HepG2 (cell line): ENCODE measurements around the gene GRB7. TPM values are rescaled to one million over a fixed set of nuclear protein-coding genes. Genes with fewer than 3 reads are reported as not detected.

Experiments
- HMG20A ChIP-seq: IDR thresholded peaks from 2 replicates; pipeline ENCODE4 v1.6.1; 2016; ENCODE audit warnings: borderline replicate concordance
- KLF6 ChIP-seq: IDR thresholded peaks from 2 replicates; pipeline ENCODE4 v1.8.0; 2016; ENCODE audit warnings: missing biosample characterization, missing genetic modification reagents
- ONECUT2 ChIP-seq: sonication (generic); formaldehyde crosslinking; IDR thresholded peaks from 2 replicates; pipeline ENCODE4 v1.4.0; 2020; ENCODE audit warnings: missing genetic modification reagents
- TRIM24 ChIP-seq: sonication (generic); formaldehyde crosslinking; IDR thresholded peaks from 2 replicates; pipeline ENCODE4 v1.8.0; 2022; ENCODE audit warnings: mild to moderate bottlenecking, missing genetic modification reagents
- ZFP90 ChIP-seq: sonication (generic); formaldehyde crosslinking; IDR thresholded peaks from 2 replicates; pipeline ENCODE4 v1.8.0; 2022; ENCODE audit warnings: missing genetic modification reagents, mild to moderate bottlenecking, inconsistent platforms, borderline replicate concordance
- ZNF256 ChIP-seq: sonication (generic); formaldehyde crosslinking; conservative IDR thresholded peaks from 2 replicates; pipeline ENCODE4 v1.4.0; 2020; ENCODE audit warnings: missing genetic modification reagents
- ZNF350 ChIP-seq: sonication (generic); formaldehyde crosslinking; IDR thresholded peaks from 2 replicates; pipeline ENCODE4 v1.4.0; 2020; ENCODE audit warnings: mild to moderate bottlenecking, low read depth, missing genetic modification reagents, borderline replicate concordance
- ZNF367 ChIP-seq: sonication (generic); formaldehyde crosslinking; IDR thresholded peaks from 2 replicates; pipeline ENCODE4 v1.4.0; 2020; ENCODE audit warnings: missing genetic modification reagents, borderline replicate concordance
- ZNF569 ChIP-seq: sonication (generic); formaldehyde crosslinking; IDR thresholded peaks from 2 replicates; pipeline ENCODE4 v1.5.0; 2020; ENCODE audit warnings: mild to moderate bottlenecking, missing genetic modification reagents, moderate library complexity, borderline replicate concordance
- polyA plus RNA-seq, 8 experiments: library from polyadenylated mRNA; depleted of rRNA in 3 of 8; stranded (reverse) in 7 of 8; unstranded in 1 of 8; fragments of >200 nt; fragmentation: Illumina TruSeq in 4 of 8; extraction: Trizol in 4 of 8; gene quantifications; 2 replicates each; pipeline versions ENCODE4 v1.2.1 to v1.2.3, GENCODE V29; 2011 to 2016; ENCODE audit warnings: low read depth in 4 of 8, missing spikeins in 1 of 8, mixed read lengths in 1 of 8; ENCODE audit not compliant: insufficient read depth in 1 of 8
- total RNA-seq, 5 experiments: library from RNA; depleted of rRNA; stranded (reverse); fragments of >200 nt; fragmentation: Illumina TruSeq; extraction: Trizol; gene quantifications; 2 replicates each; pipeline ENCODE4 v1.2.3, GENCODE V29; 2016; ENCODE audit warnings: low read depth in 1 of 5
- TF ChIP-seq, protein P1 (sequence below): sonication (generic); formaldehyde crosslinking; IDR thresholded peaks from 2 replicates; pipeline ENCODE4 v1.4.0; 2020; ENCODE audit warnings: missing genetic modification reagents, borderline replicate concordance
- TF ChIP-seq, protein P2 (sequence below): sonication (generic); formaldehyde crosslinking; IDR thresholded peaks from 2 replicates; pipeline ENCODE4 v1.4.0; 2020; ENCODE audit warnings: low read depth, mild to moderate bottlenecking, missing genetic modification reagents
- TF ChIP-seq, protein P3 (sequence below): sonication (generic); formaldehyde crosslinking; IDR thresholded peaks from 2 replicates; pipeline ENCODE4 v1.8.0; 2022; ENCODE audit warnings: mild to moderate bottlenecking, missing genetic modification reagents, borderline replicate concordance
- TF ChIP-seq, protein P4 (sequence below): sonication (generic); formaldehyde crosslinking; IDR thresholded peaks from 2 replicates; pipeline ENCODE4 v1.8.1; 2023; ENCODE audit warnings: mild to moderate bottlenecking, inconsistent platforms, moderate library complexity, missing genetic modification reagents, borderline replicate concordance
- TF ChIP-seq, protein P5 (sequence below): IDR thresholded peaks from 2 replicates; pipeline ENCODE4 v1.6.1; 2012; ENCODE audit warnings: low read length, improper control_type of control experiment

GRB7 gene
- total and polyA plus RNA-seq, 2 of the 13 experiments (the other 11 are each of a cell fraction or from before 2014, with no cell fraction given), result 60.2 to 77.7 TPM

DNA sequence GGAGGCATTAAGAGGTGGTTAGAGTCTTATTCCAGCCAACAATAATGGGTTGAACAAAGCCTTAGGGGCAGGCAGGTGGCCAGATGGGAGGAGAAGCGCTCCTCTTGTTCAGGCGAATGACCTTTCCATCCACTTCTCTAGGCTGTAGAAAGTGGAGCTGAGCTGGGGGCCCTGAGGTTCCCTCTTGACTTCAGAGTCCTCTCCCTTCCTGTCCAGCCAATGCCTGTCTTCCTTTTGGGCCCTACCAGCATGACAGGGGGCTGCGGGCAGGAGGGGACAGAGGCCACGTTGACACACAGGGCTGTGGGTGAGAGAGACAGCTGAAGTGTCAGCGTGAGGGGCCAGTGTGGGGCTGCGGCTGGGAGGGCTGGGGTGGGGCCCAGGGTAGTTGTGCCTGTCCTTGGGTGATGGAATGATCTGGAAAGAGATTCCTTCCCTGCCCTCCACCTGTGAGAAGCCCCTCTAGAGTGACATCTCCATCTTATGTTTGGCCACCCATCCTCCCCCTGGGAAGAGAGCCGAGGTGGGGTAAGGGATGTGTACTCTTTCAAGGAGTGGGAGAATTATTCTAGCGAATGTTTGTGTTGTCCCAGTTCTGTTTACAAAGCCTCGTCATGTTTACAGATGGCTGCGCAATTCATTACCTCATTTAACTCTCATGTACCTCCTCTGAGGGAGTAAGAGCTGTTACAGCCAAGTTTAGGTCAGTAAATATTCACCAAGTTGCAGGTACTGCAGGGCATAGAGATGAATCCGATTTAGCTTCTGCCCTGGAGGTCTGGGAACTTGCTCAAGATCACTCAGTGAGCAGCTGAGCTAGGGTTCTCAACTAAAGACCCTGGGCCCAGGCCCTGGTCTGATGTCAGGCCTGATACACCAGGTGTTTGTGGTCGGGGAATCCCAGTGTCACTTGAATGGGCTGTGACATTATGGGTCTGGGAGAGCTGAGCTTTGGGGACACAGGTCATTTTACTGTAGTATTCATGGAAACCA is 34.5 kb upstream of the GRB7 start (continued):
- TF ChIP-seq, protein P1, sequence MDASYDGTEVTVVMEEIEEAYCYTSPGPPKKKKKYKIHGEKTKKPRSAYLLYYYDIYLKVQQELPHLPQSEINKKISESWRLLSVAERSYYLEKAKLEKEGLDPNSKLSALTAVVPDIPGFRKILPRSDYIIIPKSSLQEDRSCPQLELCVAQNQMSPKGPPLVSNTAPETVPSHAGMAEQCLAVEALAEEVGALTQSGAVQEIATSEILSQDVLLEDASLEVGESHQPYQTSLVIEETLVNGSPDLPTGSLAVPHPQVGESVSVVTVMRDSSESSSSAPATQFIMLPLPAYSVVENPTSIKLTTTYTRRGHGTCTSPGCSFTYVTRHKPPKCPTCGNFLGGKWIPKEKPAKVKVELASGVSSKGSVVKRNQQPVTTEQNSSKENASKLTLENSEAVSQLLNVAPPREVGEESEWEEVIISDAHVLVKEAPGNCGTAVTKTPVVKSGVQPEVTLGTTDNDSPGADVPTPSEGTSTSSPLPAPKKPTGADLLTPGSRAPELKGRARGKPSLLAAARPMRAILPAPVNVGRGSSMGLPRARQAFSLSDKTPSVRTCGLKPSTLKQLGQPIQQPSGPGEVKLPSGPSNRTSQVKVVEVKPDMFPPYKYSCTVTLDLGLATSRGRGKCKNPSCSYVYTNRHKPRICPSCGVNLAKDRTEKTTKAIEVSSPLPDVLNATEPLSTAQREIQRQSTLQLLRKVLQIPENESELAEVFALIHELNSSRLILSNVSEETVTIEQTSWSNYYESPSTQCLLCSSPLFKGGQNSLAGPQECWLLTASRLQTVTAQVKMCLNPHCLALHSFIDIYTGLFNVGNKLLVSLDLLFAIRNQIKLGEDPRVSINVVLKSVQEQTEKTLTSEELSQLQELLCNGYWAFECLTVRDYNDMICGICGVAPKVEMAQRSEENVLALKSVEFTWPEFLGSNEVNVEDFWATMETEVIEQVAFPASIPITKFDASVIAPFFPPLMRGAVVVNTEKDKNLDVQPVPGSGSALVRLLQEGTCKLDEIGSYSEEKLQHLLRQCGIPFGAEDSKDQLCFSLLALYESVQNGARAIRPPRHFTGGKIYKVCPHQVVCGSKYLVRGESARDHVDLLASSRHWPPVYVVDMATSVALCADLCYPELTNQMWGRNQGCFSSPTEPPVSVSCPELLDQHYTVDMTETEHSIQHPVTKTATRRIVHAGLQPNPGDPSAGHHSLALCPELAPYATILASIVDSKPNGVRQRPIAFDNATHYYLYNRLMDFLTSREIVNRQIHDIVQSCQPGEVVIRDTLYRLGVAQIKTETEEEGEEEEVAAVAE (CRISPR knock-in tag), result no peak
- TF ChIP-seq ZNF367 (CRISPR knock-in tag) (no peak), ZNF569 (CRISPR knock-in tag) (0 out of 2 replicates have a peak, but pooled peaks have one; percentile 41), ZNF350 (peak; percentile 91; the same call in 1 of the 2 replicates), ZFP90 (CRISPR knock-in tag) (no peak), KLF6 (CRISPR knock-in tag) (no peak), ONECUT2 (CRISPR knock-in tag) (no peak), HMG20A (CRISPR knock-in tag) (peak; percentile 63), ZNF256 (CRISPR knock-in tag) (no peak), TRIM24 (CRISPR knock-in tag) (no peak)
- TF ChIP-seq, protein P2, sequence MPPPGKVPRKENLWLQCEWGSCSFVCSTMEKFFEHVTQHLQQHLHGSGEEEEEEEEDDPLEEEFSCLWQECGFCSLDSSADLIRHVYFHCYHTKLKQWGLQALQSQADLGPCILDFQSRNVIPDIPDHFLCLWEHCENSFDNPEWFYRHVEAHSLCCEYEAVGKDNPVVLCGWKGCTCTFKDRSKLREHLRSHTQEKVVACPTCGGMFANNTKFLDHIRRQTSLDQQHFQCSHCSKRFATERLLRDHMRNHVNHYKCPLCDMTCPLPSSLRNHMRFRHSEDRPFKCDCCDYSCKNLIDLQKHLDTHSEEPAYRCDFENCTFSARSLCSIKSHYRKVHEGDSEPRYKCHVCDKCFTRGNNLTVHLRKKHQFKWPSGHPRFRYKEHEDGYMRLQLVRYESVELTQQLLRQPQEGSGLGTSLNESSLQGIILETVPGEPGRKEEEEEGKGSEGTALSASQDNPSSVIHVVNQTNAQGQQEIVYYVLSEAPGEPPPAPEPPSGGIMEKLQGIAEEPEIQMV, result peak; percentile 77
- TF ChIP-seq, protein P3, sequence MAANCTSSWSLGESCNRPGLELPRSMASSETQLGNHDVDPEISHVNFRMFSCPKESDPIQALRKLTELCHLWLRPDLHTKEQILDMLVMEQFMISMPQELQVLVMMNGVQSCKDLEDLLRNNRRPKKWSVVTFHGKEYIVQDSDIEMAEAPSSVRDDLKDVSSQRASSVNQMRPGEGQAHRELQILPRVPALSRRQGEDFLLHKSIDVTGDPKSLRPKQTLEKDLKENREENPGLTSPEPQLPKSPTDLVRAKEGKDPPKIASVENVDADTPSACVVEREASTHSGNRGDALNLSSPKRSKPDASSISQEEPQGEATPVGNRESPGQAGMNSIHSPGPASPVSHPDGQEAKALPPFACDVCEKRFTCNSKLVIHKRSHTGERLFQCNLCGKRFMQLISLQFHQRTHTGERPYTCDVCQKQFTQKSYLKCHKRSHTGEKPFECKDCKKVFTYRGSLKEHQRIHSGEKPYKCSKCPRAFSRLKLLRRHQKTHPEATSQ (CRISPR knock-in tag), result 0 out of 2 replicates have a peak, but pooled peaks have one; percentile 61
- TF ChIP-seq, protein P4, sequence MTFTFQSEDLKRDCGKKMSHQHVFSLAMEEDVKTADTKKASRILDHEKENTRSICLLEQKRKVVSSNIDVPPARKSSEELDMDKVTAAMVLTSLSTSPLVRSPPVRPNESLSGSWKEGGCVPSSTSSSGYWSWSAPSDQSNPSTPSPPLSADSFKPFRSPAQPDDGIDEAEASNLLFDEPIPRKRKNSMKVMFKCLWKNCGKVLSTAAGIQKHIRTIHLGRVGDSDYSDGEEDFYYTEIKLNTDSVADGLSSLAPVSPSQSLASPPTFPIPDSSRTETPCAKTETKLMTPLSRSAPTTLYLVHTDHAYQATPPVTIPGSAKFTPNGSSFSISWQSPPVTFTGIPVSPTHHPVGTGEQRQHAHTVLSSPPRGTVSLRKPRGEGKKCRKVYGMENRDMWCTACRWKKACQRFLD, result no peak
- TF ChIP-seq, protein P5, sequence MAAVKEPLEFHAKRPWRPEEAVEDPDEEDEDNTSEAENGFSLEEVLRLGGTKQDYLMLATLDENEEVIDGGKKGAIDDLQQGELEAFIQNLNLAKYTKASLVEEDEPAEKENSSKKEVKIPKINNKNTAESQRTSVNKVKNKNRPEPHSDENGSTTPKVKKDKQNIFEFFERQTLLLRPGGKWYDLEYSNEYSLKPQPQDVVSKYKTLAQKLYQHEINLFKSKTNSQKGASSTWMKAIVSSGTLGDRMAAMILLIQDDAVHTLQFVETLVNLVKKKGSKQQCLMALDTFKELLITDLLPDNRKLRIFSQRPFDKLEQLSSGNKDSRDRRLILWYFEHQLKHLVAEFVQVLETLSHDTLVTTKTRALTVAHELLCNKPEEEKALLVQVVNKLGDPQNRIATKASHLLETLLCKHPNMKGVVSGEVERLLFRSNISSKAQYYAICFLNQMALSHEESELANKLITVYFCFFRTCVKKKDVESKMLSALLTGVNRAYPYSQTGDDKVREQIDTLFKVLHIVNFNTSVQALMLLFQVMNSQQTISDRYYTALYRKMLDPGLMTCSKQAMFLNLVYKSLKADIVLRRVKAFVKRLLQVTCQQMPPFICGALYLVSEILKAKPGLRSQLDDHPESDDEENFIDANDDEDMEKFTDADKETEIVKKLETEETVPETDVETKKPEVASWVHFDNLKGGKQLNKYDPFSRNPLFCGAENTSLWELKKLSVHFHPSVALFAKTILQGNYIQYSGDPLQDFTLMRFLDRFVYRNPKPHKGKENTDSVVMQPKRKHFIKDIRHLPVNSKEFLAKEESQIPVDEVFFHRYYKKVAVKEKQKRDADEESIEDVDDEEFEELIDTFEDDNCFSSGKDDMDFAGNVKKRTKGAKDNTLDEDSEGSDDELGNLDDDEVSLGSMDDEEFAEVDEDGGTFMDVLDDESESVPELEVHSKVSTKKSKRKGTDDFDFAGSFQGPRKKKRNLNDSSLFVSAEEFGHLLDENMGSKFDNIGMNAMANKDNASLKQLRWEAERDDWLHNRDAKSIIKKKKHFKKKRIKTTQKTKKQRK, result no peak
